Measurements from ENCODE around the gene ENTPD1.
"Not testable (repeated sequence)": the region's sequence is repeated elsewhere in the genome, so short reads cannot be mapped to it uniquely, and the experiment has no call there.

Gene ENTPD1, protein sequence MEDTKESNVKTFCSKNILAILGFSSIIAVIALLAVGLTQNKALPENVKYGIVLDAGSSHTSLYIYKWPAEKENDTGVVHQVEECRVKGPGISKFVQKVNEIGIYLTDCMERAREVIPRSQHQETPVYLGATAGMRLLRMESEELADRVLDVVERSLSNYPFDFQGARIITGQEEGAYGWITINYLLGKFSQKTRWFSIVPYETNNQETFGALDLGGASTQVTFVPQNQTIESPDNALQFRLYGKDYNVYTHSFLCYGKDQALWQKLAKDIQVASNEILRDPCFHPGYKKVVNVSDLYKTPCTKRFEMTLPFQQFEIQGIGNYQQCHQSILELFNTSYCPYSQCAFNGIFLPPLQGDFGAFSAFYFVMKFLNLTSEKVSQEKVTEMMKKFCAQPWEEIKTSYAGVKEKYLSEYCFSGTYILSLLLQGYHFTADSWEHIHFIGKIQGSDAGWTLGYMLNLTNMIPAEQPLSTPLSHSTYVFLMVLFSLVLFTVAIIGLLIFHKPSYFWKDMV

DNA sequence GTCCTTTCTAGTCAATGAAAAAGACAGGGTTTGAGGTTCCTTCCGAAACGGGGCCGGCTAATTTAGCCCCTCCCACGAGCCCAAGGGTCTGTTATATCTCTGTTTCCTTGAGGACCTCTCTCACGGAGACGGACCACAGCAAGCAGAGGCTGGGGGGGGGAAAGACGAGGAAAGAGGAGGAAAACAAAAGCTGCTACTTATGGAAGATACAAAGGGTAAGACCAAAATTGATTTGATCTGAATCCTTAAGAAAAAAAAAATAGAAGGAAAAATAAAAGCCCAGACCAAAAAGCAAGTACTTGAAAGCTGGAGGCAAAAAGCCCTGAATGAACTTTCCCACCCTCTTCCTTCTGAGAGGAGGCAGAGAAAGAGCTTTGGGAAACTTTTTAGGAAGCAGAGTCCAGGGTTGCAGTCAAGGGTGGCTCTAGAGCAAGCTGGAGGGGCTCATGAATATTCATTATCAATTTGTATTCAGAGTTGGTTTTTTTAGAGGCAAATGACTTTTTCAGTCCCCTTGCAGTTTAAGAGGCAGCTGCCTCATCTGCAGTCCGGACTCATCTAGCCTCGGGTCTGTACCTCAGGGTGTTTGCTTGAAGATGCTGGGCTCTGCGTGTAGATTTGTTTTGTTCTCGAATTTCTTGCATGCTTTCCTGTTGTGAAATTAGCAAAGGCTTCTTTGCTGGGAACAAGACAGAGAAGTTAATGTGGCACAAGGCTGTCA lies at the start of gene ENTPD1:
Gene ENTPD1 (plus strand): TSS at position 123 of the 721 bp plus-strand sequence. CDS start 77 bp downstream, at position 200.
- DNase-seq (ENCODE audit: low spot score): no peak
- TF ChIP-seq, protein P1, sequence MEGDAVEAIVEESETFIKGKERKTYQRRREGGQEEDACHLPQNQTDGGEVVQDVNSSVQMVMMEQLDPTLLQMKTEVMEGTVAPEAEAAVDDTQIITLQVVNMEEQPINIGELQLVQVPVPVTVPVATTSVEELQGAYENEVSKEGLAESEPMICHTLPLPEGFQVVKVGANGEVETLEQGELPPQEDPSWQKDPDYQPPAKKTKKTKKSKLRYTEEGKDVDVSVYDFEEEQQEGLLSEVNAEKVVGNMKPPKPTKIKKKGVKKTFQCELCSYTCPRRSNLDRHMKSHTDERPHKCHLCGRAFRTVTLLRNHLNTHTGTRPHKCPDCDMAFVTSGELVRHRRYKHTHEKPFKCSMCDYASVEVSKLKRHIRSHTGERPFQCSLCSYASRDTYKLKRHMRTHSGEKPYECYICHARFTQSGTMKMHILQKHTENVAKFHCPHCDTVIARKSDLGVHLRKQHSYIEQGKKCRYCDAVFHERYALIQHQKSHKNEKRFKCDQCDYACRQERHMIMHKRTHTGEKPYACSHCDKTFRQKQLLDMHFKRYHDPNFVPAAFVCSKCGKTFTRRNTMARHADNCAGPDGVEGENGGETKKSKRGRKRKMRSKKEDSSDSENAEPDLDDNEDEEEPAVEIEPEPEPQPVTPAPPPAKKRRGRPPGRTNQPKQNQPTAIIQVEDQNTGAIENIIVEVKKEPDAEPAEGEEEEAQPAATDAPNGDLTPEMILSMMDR (IDR thresholded peaks at IDR 0.05; ENCODE audit: borderline replicate concordance, control extremely low read depth, extremely low read depth, insufficient read depth, missing control alignments): no peak
- in situ Hi-C loops (cut with MboI; ENCODE audit: low sequenced_read_pairs, unreplicated experiment): no loop called here

DNA sequence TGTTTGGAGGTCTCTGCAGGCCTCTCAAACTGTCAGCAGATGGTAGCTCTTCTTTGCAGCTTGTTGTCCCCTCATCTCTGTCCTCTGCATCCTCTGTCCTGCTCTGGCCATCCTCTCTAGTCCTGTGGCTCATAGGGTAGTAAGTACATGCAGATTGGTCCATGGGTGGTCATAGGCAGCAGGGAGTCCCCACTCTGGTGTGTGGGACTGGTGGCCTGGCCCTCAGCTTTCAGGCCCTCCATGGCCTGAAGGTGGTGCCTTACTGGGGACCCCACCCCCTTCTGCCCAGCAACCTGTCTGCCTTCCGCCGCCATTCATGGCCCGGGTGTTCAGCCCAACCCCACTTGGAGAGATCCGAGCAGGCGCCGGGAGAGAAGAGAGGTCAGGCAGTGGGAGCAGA lies 49.4 kb upstream of the ENTPD1 start:
- in situ Hi-C loops (cut with MboI; ENCODE audit: low sequenced_read_pairs, unreplicated experiment): no loop called here
- TF ChIP-seq, protein P1 (IDR thresholded peaks at IDR 0.05; ENCODE audit: borderline replicate concordance, control extremely low read depth, extremely low read depth, insufficient read depth, missing control alignments): no peak
- no peak for DNase-seq (ENCODE audit: low spot score)

DNA sequence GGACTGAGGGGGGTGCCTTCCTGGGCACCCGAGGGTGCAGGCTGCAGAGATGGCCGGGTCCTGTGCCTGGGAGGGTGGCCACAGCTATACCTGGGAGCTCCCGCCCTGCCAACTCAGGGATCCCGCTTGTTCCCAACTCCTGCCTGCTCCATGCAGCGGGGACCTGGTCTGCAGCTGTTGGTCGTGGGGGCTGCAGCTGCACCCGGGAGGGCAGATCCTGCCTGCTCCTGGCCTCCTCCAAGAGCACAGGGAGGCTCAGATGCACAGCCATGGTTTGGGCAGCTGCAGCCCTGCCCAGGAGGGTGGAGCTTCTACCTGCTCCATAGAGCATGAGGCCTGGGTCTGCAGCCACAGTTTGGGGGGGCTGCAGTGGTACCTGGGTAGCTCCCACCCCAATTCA lies 49.0 kb upstream of the ENTPD1 start:
- in situ Hi-C loops (cut with MboI; ENCODE audit: low sequenced_read_pairs, unreplicated experiment): no loop called here
- no peak for DNase-seq (ENCODE audit: low spot score)
- TF ChIP-seq, protein P1 (IDR thresholded peaks at IDR 0.05; ENCODE audit: borderline replicate concordance, control extremely low read depth, extremely low read depth, insufficient read depth, missing control alignments): no peak

DNA sequence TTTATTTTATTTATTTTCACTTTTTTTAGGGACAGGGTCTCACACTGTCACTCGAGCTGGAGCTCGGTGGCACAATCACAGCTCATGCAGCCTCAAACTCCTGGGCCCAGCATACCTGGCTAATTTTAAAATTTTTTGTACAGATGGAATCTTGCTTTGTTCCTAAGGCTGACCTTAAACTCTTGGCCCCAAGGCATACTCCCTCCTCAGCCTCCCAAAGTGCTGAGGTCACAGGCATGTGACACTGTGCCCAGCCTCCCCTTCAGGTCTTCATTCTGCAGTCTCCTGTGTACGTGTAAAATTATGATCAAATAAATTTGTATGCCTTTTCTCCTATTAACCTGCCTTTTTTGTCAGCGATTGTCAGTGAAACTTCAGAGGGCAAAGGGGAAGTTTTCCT lies 44.5 kb upstream of the ENTPD1 start:
- in situ Hi-C loops (cut with MboI; ENCODE audit: low sequenced_read_pairs, unreplicated experiment): no loop called here
- no peak for DNase-seq (ENCODE audit: low spot score)
- TF ChIP-seq, protein P1 (IDR thresholded peaks at IDR 0.05; ENCODE audit: borderline replicate concordance, control extremely low read depth, extremely low read depth, insufficient read depth, missing control alignments): no peak

DNA sequence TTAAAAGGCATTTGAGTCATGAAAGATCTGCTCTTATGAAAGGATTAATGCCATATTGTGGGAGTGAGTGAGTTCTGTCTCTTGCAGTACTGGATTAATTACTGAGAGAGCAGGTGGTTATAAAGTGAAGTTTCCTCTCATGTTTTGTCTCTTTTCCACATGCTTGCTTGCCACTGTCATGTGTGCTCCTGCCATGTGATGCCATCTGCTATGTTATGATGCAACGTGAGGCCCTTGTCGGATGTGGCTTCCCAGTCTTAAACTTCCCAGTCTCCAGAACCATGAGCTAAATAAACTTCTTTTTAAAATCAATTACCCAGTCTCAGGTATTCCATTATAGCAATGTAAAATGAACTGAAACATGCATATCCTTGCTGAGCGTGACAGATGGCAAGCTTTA lies 39.5 kb upstream of the ENTPD1 start:
- TF ChIP-seq, protein P1 (IDR thresholded peaks at IDR 0.05; ENCODE audit: borderline replicate concordance, control extremely low read depth, extremely low read depth, insufficient read depth, missing control alignments): no peak
- in situ Hi-C loops (cut with MboI; ENCODE audit: low sequenced_read_pairs, unreplicated experiment): no loop called here
- DNase-seq (ENCODE audit: low spot score): no peak

DNA sequence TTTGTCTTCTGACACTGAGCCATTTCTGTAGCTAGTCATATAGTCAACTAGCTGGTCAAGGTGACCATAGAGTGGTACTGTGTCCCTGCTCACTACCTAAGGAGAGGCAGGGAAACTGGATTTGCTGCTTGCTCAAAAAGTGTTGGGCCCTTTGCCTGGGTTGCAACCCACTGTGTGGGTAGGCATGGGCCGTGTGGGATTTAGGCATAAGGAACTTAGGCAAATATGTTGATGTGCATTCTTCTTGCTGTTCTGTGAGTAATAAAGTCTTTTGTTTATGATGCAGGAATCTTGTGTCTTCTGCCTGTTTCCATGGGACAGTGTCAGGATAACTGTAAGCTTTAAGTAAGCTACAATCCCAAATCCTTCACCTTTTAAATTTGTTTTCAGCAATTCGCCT lies 39.1 kb upstream of the ENTPD1 start:
- TF ChIP-seq, protein P1 (IDR thresholded peaks at IDR 0.05; ENCODE audit: borderline replicate concordance, control extremely low read depth, extremely low read depth, insufficient read depth, missing control alignments): no peak
- in situ Hi-C loops (cut with MboI; ENCODE audit: low sequenced_read_pairs, unreplicated experiment): no loop called here
- no peak for DNase-seq (ENCODE audit: low spot score)

DNA sequence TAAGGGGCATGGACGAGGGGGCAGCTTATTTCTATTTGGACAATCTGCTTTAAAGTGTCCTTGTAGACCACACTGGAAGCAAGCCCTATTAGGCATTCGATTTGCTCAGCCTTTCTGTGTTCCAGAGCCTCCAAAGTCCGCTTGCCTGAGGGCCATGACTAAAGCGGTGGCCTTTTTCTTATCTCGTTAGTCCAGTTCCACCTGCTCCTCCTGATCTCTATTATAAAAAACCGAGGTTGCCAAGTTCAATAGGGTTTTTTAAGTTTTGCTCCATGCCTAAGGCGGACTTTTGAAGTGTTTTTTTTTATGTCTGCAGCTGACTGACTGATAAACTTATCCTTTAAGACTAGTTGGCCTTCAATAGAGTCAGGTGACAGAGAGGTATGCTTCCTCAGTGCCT lies 35.2 kb upstream of the ENTPD1 start:
- DNase-seq (ENCODE audit: low spot score); in situ Hi-C loops (cut with MboI; ENCODE audit: low sequenced_read_pairs, unreplicated experiment): not testable (repeated sequence)

DNA sequence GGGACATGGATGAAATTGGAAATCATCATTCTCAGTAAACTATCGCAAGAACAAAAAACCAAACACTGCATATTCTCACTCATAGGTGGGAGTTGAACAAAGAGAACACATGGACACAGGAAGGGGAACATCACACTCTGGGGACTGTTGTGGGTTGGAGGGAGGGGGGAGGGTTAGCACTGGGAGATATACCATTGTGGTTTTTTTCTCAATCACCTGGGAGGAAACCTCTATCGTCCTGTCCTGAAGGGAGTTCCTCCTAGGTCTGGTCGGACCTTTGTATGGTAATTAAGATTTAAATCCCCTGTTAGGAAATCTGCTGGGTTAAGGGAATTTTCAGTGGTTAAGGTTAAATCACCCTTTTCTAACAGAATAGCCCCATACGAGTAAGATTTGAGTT lies 33.5 kb upstream of the ENTPD1 start:
- in situ Hi-C loops (cut with MboI; ENCODE audit: low sequenced_read_pairs, unreplicated experiment); DNase-seq (ENCODE audit: low spot score): not testable (repeated sequence)
